NCI-H748 (cell line): ENCODE results near the gene EGFR.

ENCODE experiments used
- DNase-seq: peaks from one replicate; lab custom pipeline; 2025; ENCODE audit not compliant: unreplicated experiment; lab: John Stamatoyannopoulos, UW

The EGFR gene

DNA sequence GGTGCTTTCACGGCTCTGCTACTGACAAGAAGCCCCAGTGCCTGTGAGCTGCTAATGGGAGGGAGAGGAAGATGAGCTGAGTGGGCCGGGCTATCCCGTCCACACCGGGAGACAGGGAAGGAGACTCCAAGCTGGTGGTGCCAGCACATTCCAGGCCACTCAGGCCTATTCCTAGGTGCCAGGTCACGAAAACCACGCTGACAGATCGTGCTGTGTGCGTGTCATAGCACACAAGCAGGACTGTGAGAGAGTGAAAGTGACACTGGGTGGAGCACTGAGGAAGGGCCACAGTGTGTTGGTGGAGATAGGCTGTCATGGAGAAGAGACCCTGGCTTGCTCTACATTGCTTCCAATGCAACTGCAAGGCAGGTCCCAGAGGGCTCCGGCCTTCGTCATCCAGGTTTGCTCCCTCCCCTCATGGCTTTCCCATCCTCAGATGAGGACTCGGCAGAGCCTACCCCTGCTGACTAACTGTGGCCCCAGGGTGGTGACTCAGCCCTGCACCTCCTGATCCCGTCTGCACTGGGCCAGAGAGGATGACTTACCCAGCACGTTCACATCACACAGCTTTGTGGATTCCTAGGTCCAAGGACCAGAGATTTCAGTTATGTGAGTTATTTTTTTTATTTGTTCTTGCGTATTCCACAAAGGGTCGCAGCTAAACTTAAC is 167.3 kb downstream of the EGFR start:
- no peak for DNase-seq

DNA sequence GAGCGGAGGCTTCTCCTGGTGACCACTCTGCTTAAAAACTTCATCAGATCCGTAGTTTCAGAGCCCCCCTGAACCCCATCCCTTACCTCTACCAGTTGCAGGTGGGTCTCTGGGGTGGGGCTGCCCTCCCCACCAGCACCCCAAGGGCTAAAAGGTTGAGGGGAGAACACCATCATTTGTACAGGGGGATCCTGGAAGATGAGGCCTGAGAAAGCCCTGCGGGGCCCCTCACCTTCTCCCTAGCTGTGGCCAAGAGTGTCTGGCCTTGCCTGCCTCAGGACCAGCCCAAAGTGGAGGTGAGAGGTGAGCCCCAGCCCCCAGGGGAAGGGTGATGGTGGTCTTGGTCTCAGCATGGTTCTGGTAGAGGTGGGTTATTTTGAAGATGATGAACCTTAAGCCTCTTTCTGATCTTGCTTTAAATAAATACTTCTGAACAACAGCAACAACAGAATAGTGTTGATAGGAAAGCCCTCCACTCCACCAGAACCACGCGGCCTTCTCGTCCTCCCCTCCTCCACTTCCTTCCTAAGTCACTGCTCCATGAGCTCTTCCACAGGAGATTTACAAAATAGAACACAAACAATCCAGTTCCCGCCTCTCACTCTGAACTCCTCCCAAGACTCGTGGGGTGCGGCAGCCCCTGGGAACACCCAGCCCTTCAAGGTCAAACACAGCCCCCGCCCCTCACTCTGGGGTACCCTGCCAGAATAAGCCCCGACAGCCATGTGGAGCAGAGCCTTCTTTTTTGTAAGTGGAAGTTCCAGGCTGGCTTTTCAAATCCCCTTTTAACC is 169.1 kb downstream of the EGFR start:
- DNase-seq: no peak

DNA sequence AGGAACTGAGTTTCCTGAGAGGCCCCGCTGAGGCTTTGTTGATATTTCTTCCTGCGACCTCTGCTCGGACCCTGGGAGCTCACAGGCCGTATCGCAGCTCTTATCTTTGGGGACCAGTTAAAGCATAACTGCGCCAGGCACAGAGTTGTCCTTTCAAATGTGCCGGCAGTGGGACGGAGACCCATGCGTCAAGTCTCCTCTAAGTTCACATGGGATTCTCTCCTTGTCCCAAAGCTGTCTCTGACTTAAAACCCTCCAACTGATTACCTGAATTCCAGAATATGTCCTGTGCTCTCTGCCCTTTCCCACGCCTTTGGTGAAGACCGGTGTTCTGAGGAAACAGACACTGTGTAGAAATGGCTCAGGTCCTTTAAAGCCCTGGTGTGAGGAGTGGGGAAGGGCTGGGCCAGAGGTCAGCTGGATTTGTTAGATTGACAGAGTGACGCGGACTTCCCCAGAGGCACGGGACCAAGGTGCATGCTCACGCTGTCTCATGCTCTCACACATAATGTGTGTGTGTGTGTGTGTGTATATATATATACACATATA is 169.8 kb downstream of the EGFR start:
- DNase-seq: no peak

DNA sequence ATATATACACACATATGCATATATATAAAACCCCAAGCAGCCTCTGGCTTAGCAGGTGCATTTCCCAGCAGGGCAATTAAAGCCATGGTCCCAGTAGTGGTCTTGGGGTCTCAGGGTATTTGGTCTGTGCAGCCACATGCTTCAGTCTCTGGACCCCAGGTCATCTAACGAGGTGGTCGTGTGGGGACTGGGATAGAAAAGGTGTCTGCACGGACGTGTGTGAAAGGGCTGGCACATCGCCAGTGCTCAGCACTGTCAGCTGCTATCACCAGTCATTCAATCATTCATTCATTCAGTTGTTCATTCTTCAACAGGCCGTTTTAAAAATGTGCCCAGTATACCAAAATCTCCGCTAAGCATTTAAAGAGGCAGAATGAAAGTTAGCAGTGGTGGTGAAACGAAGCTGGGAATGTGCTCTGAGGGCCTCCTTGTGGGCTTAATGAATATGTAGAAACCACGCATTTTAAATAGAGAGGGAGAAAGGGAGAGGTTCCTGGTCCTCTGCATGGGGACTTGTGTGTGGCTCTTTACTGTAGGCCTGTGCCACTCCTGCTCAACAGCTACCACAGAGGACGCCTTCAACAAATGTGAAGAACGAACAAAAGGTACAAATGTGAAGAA is 170.4 kb downstream of the EGFR start:
- no peak for DNase-seq

DNA sequence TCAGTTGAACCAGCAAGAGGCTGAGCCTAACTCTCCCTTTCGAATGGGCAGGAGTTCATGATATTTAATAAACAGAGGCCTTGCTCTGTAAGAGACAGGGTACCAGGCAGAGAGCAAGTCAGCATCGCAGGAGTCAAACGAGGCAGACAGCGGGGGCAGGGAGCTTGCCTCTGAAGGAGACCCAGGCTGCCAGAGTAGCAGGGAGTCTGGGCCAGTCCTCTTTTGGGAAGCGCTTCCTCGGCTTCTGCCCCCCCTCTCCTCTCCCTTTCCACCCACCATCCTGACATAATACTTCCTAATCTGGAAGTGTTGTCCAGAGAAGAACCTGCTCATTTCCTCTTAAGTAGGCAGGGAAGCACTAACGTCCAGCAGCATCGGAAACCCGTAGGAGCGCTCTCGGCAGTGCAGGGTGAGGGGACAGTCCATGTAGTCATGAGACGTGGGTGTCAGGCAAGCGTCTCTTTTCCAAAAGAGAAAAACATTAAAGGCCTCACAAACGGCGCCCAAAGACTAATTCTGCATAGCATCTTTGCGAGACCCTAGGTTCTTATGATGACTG is 171.1 kb downstream of the EGFR start:
- no peak for DNase-seq

DNA sequence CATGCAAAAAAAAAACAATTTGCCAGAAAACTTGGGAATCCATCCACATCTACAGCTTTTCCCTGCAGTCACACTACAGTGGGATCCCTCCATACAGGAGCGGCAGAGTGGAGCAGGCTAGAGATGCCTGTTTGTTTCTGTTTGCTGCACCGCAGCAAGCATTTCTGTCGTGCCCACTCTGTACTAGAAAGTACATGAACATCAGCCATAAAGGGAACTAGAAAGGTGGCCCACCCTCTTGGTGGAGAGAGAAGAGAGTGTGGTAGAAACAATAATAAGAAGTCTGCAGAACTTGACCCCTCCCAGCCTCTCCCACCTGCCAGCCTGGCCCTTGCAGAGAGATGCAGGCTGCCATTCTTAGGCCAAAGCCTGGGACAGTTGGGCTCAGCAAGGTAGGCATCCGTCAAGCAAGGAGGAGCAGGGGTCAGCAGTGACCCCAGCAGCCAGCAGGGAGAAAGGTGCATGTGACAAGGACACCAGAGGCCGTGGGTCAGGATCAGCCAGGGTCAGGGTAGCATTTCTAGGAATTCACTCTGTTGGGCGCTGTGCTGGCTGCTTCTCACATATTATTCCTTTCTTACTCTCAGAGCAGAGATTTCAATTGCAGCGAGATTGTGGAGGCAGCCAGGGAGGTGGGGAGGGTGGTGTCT is 171.8 kb downstream of the EGFR start:
- no peak for DNase-seq

DNA sequence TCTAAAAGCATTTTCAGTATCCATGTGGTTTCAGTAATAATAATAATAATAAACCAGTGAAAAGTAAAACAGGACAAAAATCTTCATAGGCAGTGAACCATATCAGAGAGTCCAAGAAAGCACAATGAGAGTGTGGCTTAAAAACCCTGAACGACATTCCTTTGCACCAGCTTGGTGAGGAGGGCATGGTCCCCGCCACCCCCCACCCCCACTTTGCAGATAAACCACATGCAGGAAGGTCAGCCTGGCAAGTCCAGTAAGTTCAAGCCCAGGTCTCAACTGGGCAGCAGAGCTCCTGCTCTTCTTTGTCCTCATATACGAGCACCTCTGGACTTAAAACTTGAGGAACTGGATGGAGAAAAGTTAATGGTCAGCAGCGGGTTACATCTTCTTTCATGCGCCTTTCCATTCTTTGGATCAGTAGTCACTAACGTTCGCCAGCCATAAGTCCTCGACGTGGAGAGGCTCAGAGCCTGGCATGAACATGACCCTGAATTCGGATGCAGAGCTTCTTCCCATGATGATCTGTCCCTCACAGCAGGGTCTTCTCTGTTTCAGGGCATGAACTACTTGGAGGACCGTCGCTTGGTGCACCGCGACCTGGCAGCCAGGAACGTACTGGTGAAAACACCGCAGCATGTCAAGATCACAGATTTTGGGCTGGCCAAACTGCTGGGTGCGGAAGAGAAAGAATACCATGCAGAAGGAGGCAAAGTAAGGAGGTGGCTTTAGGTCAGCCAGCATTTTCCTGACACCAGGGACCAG is 172.5 kb downstream of the EGFR start:
- no peak for DNase-seq

DNA sequence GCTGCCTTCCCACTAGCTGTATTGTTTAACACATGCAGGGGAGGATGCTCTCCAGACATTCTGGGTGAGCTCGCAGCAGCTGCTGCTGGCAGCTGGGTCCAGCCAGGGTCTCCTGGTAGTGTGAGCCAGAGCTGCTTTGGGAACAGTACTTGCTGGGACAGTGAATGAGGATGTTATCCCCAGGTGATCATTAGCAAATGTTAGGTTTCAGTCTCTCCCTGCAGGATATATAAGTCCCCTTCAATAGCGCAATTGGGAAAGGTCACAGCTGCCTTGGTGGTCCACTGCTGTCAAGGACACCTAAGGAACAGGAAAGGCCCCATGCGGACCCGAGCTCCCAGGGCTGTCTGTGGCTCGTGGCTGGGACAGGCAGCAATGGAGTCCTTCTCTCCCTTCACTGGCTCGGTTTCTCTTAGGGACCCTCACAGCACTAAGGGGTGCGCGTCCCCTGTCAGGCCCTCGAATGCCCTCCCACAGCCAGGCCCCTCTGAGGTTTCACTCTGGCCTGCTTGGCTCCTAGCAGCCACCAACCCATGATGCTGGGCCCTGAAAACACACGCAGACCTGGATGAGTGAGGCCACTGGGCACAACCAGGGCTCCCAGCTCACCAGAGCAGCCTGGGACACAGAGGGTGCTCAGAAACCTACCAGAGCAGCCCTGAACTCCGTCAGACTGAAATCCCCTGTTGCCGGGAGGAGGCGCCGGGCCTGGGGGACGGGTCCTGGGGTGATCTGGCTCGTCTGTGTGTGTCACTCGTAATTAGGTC is 173.3 kb downstream of the EGFR start:
- DNase-seq: no peak

DNA sequence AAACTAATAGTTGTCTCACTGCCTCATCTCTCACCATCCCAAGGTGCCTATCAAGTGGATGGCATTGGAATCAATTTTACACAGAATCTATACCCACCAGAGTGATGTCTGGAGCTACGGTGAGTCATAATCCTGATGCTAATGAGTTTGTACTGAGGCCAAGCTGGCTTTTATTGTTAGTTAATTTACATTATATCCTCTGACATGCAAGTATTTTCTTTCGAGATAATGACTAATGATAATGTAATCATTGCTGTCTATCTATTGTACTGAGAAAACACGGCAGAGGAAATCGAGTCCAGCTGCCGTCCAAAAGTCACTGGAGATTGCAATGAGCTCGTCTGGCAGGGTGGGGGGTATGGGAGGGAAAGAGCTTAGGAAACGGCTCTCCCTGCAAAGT is 173.9 kb downstream of the EGFR start:
- DNase-seq: peak; percentile 36

DNA sequence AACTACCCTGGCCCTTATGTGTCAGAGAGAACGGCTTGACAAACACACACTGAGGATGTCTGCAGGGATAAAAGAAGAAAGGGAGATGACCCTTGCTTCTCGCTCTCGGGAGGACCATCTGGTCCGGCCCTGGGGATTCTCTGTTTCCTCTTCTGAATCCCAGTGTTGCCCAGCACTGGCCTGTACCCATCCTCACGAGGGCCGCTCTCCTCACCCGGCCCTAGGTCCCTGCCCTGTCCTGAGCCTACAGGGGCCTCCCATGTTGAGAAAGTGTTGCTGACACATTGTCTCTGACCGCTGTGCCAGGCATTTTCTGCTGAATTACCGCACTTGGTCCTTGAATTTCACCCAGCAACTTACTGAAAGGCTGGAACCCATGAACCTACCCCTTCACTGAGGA is 174.4 kb downstream of the EGFR start:
- no peak for DNase-seq

DNA sequence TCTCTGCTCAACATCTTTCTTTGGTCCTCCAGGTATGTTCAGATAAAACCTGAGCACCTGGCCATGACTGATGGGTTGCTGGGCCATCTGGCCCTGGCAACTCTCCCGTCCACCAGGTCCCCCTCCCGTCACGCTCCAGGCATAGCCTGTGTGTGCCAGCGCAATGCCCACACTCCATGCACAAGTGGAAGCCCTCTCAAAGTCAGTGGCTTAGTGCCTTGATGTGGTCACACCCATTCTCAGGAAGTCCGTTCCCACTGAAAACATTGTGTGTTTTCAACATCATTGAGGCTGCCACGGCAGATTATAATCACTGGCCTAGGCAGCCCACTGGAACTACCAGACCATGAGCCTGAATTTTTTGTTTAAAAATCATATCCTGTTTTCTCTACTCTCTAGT is 175.7 kb downstream of the EGFR start:
- DNase-seq: no peak

DNA sequence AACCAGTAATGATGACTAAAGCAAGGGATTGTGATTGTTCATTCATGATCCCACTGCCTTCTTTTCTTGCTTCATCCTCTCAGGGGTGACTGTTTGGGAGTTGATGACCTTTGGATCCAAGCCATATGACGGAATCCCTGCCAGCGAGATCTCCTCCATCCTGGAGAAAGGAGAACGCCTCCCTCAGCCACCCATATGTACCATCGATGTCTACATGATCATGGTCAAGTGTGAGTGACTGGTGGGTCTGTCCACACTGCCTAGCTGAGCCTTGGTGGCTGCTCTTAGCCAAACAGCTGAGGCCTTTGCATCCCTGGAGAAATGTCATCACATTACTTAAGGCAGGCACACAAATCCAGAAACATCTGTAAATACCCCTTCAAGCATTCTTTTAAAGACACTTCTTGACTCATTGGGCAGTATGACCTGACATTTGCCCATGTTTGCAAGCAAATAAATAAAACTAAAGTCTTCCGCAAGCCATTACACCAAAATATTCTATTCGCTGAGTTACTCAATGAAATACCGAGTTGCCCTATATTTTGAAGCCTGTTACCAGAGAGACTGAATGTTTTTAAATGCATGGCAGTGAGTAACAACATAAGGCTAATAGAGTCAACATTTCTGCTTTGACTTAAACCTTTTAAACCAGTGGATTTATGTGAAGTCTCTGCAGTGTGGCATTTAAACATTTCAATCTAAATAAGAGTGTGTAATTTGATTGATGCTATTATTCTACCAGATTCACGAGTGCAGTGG is 180.0 kb downstream of the EGFR start:
- DNase-seq: no peak

DNA sequence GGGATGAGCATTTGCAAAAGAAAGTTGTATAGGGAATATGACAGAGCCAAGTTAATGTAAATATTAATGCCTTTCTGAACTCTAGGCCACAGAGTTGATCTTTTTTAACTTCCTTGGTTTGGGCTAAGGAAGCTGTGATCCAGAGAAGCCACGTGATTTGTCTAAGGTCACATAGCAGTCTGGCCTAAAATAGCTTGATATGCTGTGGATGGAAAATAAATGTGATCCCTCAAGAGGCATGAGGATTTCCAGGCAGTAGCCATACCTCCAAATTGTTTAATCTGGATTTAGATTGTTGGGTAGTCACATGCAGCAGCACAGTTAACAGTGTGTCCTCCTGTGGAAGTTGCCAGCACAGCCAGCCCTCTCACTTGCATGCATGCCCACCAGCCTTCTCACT is 180.6 kb downstream of the EGFR start:
- no peak for DNase-seq

DNA sequence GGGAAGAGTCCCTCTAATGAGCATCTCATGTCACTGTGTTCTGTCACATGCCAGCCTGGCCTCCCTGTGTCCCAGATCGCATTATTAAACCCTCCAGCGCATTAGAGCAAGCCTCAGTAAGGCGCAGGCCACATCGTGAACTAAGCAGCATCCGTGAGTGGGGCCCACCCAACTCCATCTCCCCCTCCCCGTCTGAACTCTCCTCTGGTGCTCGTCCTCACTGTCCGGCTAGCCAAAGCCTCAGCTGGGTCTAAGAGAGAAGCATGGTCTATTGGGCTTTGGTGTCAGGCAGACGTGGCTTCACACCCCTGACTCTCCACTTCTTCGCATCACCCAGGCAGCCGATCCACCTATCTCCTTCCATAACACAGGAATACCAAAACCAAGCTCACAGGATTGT is 181.6 kb downstream of the EGFR start:
- no peak for DNase-seq

DNA sequence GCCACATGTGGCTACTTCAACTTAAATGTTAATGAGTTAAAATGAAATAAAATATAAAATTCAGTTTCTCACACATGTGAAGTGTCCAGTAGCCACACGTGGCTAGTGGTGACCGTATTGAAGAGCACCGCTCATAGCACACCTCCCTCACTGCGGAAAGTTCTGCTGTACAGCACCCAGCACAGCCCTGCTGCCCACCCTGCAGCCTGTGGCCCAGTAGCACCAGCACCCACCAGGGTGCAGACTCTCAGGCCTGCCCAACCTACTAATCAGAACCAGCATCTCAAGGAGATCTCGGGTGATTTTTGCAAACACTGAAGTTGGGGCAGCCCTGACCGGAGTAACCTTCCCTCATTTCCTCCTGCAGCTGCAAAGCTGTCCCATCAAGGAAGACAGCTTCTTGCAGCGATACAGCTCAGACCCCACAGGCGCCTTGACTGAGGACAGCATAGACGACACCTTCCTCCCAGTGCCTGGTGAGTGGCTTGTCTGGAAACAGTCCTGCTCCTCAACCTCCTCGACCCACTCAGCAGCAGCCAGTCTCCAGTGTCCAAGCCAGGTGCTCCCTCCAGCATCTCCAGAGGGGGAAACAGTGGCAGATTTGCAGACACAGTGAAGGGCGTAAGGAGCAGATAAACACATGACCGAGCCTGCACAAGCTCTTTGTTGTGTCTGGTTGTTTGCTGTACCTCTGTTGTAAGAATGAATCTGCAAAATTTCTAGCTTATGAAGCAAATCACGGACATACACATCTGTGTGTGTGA is 183.5 kb downstream of the EGFR start:
- DNase-seq: no peak

DNA sequence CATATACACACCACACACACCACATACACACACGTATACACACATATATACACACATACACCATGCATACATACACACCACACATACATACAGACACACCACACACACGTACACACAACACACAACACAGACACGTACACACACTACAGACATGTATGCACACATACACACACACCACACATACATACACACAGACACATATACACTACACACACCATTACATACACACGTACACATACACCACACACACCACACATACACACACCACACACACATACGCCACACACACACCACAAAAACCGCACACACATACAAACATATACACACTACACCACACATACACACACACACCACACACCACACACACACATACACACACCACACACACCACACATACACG is 184.5 kb downstream of the EGFR start:
- no peak for DNase-seq

DNA sequence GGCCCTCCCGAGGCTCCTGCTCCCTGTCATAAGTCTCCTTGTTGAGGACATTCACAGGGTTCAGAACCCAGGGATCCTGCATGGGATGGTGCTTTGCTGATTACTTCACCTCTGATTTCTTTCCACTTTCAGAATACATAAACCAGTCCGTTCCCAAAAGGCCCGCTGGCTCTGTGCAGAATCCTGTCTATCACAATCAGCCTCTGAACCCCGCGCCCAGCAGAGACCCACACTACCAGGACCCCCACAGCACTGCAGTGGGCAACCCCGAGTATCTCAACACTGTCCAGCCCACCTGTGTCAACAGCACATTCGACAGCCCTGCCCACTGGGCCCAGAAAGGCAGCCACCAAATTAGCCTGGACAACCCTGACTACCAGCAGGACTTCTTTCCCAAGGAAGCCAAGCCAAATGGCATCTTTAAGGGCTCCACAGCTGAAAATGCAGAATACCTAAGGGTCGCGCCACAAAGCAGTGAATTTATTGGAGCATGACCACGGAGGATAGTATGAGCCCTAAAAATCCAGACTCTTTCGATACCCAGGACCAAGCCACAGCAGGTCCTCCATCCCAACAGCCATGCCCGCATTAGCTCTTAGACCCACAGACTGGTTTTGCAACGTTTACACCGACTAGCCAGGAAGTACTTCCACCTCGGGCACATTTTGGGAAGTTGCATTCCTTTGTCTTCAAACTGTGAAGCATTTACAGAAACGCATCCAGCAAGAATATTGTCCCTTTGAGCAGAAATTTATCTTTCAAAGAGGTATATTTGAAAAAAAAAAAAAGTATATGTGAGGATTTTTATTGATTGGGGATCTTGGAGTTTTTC is 186.5 kb downstream of the EGFR start:
- no peak for DNase-seq
